Natural killer cell (primary cell): Measurements from ENCODE around the gene BRF1. TPM values are rescaled to one million over a fixed set of nuclear protein-coding genes. Genes with fewer than 3 reads are reported as not detected.

Experiments used
- ATAC-seq, 3 donors: fragments of 150-1000 bp in 2 of 3; fragments of 200-7000 bp in 1 of 3; cut with Tn5 transposase; 1 replicate in 1 of 3; 2 replicates in 2 of 3; pipeline ENCODE4 v1.10.0; 2021; ENCODE audit warnings: mild to moderate bottlenecking in 2 of 3, moderate library complexity in 2 of 3
- DNase-seq, 2 donors: peaks; one replicate each; pipeline versions ENCODE4 v3.0.0 to v3.0.0-alpha.2; 2013 to 2021; ENCODE audit warnings: mixed read lengths in 1 of 2
- H3K27ac ChIP-seq: one replicate; pipeline ENCODE4 v1.5.1; 2013; ENCODE audit warnings: mild to moderate bottlenecking, low read length
- H3K27me3 ChIP-seq: one replicate; pipeline ENCODE4 v1.6.1; 2013; ENCODE audit warnings: low read length; ENCODE audit not compliant: control insufficient read depth, insufficient read depth
- H3K36me3 ChIP-seq: one replicate; pipeline ENCODE4 v1.6.1; 2013; ENCODE audit warnings: low read length; ENCODE audit not compliant: control insufficient read depth, insufficient read depth
- H3K4me1 ChIP-seq: one replicate; pipeline ENCODE4 v1.6.1; 2013; ENCODE audit warnings: low read length; ENCODE audit not compliant: control insufficient read depth, insufficient read depth
- H3K4me3 ChIP-seq: one replicate; pipeline ENCODE4 v1.5.1; 2013; ENCODE audit warnings: low read length
- H3K9me3 ChIP-seq: one replicate; pipeline ENCODE4 v1.6.1; 2013; ENCODE audit warnings: low read length; ENCODE audit not compliant: control insufficient read depth, insufficient read depth
- H3K27ac Mint-ChIP-seq, 2 donors: one replicate each; pipeline ENCODE4 v1.8.0; 2022; ENCODE audit warnings: mild to moderate bottlenecking in 2 of 2, mixed read lengths in 2 of 2, moderate library complexity in 1 of 2
- H3K27me3 Mint-ChIP-seq, 2 donors: one replicate each; pipeline ENCODE4 v1.8.0; 2022; ENCODE audit warnings: low read depth in 2 of 2, mixed read lengths in 2 of 2
- H3K36me3 Mint-ChIP-seq: one replicate; pipeline ENCODE4 v1.8.0; 2022; ENCODE audit warnings: mixed read lengths
- H3K4me1 Mint-ChIP-seq, 2 donors: one replicate each; pipeline ENCODE4 v1.8.0; 2022; ENCODE audit warnings: mixed read lengths in 2 of 2
- H3K4me3 Mint-ChIP-seq: one replicate; pipeline ENCODE4 v1.8.0; 2022; ENCODE audit warnings: mild to moderate bottlenecking, moderate library complexity, mixed read lengths
- H3K9me3 Mint-ChIP-seq, 2 donors: one replicate each; pipeline ENCODE4 v1.8.0; 2022; ENCODE audit warnings: mixed read lengths in 2 of 2
- WGBS: methylation state at CpG from one replicate; pipeline ENCODE4 v1.1.7; 2013; ENCODE audit warnings: missing lambda C conversion rate; ENCODE audit not compliant: insufficient coverage; 5-methylcytosine and 5-hydroxymethylcytosine counted together
- intact Hi-C: fragments of 100-400 bp; cut with micrococcal nuclease; formaldehyde crosslinking; loops from one replicate; pipeline ENCODE4 v1.14.2; 2022
- total RNA-seq, 4 donors: library from RNA; stranded (reverse); fragments of 120-200 nt in 1 of 4; gene quantifications; one replicate each; pipeline versions ENCODE4 v1.2.3 to v1.2.4, GENCODE V29; 2013 to 2022
- TF ChIP-seq, protein P1 (sequence below): fragments of 200-600 bp; IDR thresholded peaks from one replicate; pipeline ENCODE4 v1.8.0; 2022; ENCODE audit warnings: antibody characterized with exemption

The BRF1 gene
- total RNA-seq, 3 donors from 2014 or later (not counting 1 experiment from before 2014, with no cell fraction given) = 82.4 to 92.7 (median 87.4) TPM

DNA sequence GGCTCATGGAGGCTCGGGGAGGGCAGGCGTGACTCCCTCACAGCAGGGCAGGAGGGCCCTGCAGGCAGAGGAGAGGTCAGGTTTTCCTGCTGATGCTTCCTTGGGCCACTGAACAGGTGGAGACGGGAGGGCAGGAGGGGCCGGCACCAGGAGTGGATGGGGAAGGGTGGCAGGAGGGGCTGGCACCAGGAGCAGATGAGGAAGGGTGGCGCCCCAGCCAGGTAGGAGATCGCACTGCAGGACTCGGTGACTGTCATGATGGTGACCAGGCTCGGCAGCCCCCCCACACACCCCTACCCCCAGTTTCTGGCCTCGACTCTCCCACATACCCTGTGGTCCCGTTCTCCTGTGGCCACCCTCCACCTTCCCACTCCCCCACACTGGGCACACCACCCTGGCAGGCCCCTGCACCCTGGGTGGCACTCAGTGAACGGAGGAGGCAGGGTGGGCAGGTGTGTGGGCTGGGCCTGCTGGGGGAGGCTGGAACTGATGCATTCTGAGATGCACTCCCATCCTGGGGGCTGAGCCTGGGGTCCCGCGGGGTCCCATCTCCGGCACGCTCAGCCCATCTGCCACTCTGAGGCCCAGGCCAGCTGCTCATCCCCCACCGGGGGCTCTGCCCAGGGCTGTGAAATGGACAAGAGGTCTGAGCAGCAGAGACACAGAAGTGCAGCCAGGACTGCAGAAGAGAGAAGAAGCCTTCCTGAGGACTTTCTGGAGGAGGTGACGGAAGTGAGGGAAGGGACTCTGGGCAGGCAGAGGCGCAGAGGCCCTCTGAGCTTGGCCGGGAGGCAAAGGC is 122.5 kb downstream of the BRF1 start:
- ATAC-seq (no peak), DNase-seq (no peak)
- no peaks in the 10 kb centered on the region for H3K36me3 ChIP-seq
- Mint-ChIP-seq H3K4me1 (peaks cover 5 to 25% of the 10 kb centered on the region in 2 donors), H3K27me3 (no peaks in the 10 kb centered on the region), H3K36me3 (no peaks in the 10 kb centered on the region), H3K9me3 (no peaks in the 10 kb centered on the region), H3K4me3 (peak overlapping the region; percentile 32), H3K27ac (peak overlapping the region in 1 of 2 donors; percentile 38)
- intact Hi-C loops = no loop called here
- no peak overlapping the region for H3K4me3 ChIP-seq
- H3K27me3 ChIP-seq = no peaks in the 10 kb centered on the region
- 88% methylated on average over 19 of the region's 19 CpGs for WGBS
- no peaks in the 10 kb centered on the region for H3K9me3 ChIP-seq
- TF ChIP-seq, protein P1, sequence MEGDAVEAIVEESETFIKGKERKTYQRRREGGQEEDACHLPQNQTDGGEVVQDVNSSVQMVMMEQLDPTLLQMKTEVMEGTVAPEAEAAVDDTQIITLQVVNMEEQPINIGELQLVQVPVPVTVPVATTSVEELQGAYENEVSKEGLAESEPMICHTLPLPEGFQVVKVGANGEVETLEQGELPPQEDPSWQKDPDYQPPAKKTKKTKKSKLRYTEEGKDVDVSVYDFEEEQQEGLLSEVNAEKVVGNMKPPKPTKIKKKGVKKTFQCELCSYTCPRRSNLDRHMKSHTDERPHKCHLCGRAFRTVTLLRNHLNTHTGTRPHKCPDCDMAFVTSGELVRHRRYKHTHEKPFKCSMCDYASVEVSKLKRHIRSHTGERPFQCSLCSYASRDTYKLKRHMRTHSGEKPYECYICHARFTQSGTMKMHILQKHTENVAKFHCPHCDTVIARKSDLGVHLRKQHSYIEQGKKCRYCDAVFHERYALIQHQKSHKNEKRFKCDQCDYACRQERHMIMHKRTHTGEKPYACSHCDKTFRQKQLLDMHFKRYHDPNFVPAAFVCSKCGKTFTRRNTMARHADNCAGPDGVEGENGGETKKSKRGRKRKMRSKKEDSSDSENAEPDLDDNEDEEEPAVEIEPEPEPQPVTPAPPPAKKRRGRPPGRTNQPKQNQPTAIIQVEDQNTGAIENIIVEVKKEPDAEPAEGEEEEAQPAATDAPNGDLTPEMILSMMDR = no peak
- H3K27ac ChIP-seq = no peak overlapping the region
- H3K4me1 ChIP-seq = peaks cover 63% of the 10 kb centered on the region

- no peak for ATAC-seq
- DNase-seq = no peak
- H3K9me3 Mint-ChIP-seq = no peaks in the 10 kb centered on the region
- peaks cover 5 to 25% of the 10 kb centered on the region in 2 donors for H3K4me1 Mint-ChIP-seq
- H3K4me3 Mint-ChIP-seq = peak overlapping the region; percentile 28
- peak overlapping the region in 1 of 2 donors; percentile 75 for H3K27ac Mint-ChIP-seq
- Histone ChIP-seq H3K9me3 (no peaks in the 10 kb centered on the region), H3K36me3 (no peaks in the 10 kb centered on the region), H3K27ac (no peak overlapping the region), H3K27me3 (no peaks in the 10 kb centered on the region), H3K4me3 (no peak overlapping the region), H3K4me1 (peaks cover 58% of the 10 kb centered on the region)
- H3K36me3 Mint-ChIP-seq = no peaks in the 10 kb centered on the region
- no peaks in the 10 kb centered on the region for H3K27me3 Mint-ChIP-seq
- 87% methylated on average over 11 of the region's 11 CpGs for WGBS
- TF ChIP-seq, protein P1 = no peak
- intact Hi-C loops = no loop called here
These were observed 123.7 kb downstream of the BRF1 start for GRCh38 chr14:105177082-105177481.

DNA sequence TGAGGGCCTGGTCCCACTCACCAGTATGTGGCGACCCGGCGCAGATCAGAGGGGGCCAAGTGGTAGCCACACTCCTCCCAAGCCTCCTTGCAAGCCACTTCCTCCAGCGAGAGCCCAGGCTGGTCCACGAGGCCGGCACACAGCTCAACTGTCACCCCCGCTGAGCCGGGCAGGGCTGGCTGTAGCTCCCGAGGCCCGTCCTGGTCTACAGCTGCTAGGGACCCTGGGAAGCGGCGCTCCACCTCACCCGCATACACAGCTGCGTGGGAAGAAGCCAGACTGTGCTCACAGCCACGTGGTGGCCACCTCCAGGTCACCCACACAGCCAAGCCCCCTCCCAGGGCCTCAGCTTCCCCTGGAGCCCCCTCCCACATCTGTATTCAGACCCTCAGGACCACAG is 124.3 kb downstream of the BRF1 start:
- peaks cover 9 to 30% of the 10 kb centered on the region in 2 donors for H3K4me1 Mint-ChIP-seq
- H3K4me3 Mint-ChIP-seq = peak overlapping the region; percentile 56
- H3K27me3 Mint-ChIP-seq = no peaks in the 10 kb centered on the region
- Histone ChIP-seq H3K4me1 (peaks cover 54% of the 10 kb centered on the region), H3K36me3 (no peaks in the 10 kb centered on the region), H3K9me3 (no peaks in the 10 kb centered on the region), H3K27ac (no peak overlapping the region), H3K4me3 (no peak overlapping the region), H3K27me3 (no peaks in the 10 kb centered on the region)
- DNase-seq (no peak), ATAC-seq (no peak)
- no peaks in the 10 kb centered on the region for H3K9me3 Mint-ChIP-seq
- 59% methylated on average over 15 of the region's 15 CpGs for WGBS
- intact Hi-C loops = no loop called here
- peak overlapping the region in 1 of 2 donors; percentile 75 for H3K27ac Mint-ChIP-seq
- no peaks in the 10 kb centered on the region for H3K36me3 Mint-ChIP-seq
- TF ChIP-seq, protein P1 = no peak
